Panc1 (cell line): ENCODE measurements around the gene ASAP2. TPM values are rescaled to one million over a fixed set of nuclear protein-coding genes. Genes with fewer than 3 reads are reported as not detected.

Source experiments
- ATAC-seq: fragments of 200-7000 bp; cut with Tn5 transposase; 2 replicates; pipeline ENCODE4 v1.9.1; 2020; ENCODE audit warnings: mild to moderate bottlenecking, moderate library complexity
- BruUV-seq: library from RNA; stranded (reverse); fragments of 400-500 nt; replicated peaks from 2 replicates; lab custom pipeline; 2021; lab: Mats Ljungman, UMichigan
- CTCF ChIA-PET: fragments of 300-600 bp; sonication (Branson Sonifier 250); formaldehyde crosslinking; loops from one replicate; lab custom pipeline; 2022; ENCODE audit warnings: antibody characterized with exemption; lab: Charles Lee
- POLR2A ChIA-PET: fragments of 300-600 bp; sonication (Branson Sonifier 250); formaldehyde crosslinking; loops from one replicate; lab custom pipeline; 2022; ENCODE audit warnings: antibody characterized with exemption; lab: Charles Lee
- DNase-seq: peaks from one replicate; pipeline ENCODE4 v3.0.0-alpha.2; 2010; ENCODE audit warnings: low read depth, low spot score
- H3K27ac ChIP-seq: 2 replicates; pipeline ENCODE4 v1.5.1; 2011; ENCODE audit warnings: mild to moderate bottlenecking, low read length, inconsistent platforms
- H3K27me3 ChIP-seq: fragments of 200-500 bp; sonication (Bioruptor generic); 2 replicates; pipeline ENCODE4 v1.6.0; 2014; ENCODE audit warnings: low read length, inconsistent platforms; ENCODE audit not compliant: control insufficient read depth, insufficient read depth
- H3K36me3 ChIP-seq: fragments of 200-500 bp; sonication (Bioruptor generic); 2 replicates; pipeline ENCODE4 v1.5.1; 2014; ENCODE audit warnings: inconsistent platforms, mild to moderate bottlenecking, low read length, moderate library complexity; ENCODE audit not compliant: control insufficient read depth, insufficient read depth
- H3K4me1 ChIP-seq: 2 replicates; pipeline ENCODE4 v1.5.1; 2011; ENCODE audit warnings: inconsistent platforms, mild to moderate bottlenecking, low read length, moderate library complexity; ENCODE audit not compliant: control insufficient read depth, insufficient read depth
- H3K4me3 ChIP-seq, 2 experiments: 2 replicates each; pipeline ENCODE4 v1.5.1; 2011 to 2012; ENCODE audit warnings: low read depth in 2 of 2, low read length in 2 of 2, mild to moderate bottlenecking in 2 of 2, inconsistent platforms in 1 of 2, moderate library complexity in 1 of 2
- H3K9me3 ChIP-seq: fragments of 200-500 bp; sonication (Bioruptor generic); 2 replicates; pipeline ENCODE4 v1.5.1; 2014; ENCODE audit warnings: low read depth, mild to moderate bottlenecking, inconsistent platforms, low read length, moderate library complexity; ENCODE audit not compliant: control insufficient read depth, insufficient read depth
- CTCF ChIP-seq: fragments of 450-650 bp; IDR thresholded peaks from 2 replicates; pipeline ENCODE4 v1.5.1; 2017; ENCODE audit warnings: mild to moderate bottlenecking
- POLR2AphosphoS5 ChIP-seq: IDR thresholded peaks from 2 replicates; pipeline ENCODE4 v1.6.1; 2012; ENCODE audit warnings: mild to moderate bottlenecking, low read depth, low read length, moderate library complexity
- SIN3A ChIP-seq: IDR thresholded peaks from 2 replicates; pipeline ENCODE4 v1.6.1; 2012; ENCODE audit warnings: low read depth, mild to moderate bottlenecking, low read length, moderate library complexity, borderline replicate concordance; ENCODE audit not compliant: insufficient read depth
- TCF7L2 ChIP-seq: IDR thresholded peaks from 2 replicates; pipeline ENCODE4 v1.6.1; 2011; ENCODE audit warnings: mild to moderate bottlenecking, low read depth, low read length, inconsistent platforms
- in situ Hi-C: cut with HindIII; loops from 2 replicates; pipeline ENCODE4 v1.10.0; 2016; ENCODE audit warnings: low sequenced_read_pairs, low pct_unique_long_range_greater_than_20kb
- intact Hi-C: fragments of 100-400 bp; cut with micrococcal nuclease; formaldehyde crosslinking; loops from one replicate; pipeline ENCODE4 v1.10.0; 2022; ENCODE audit not compliant: unreplicated experiment
- total RNA-seq: library from RNA; stranded (reverse); gene quantifications from one replicate; pipeline ENCODE4 v1.2.1, GENCODE V29; 2021; ENCODE audit not compliant: unreplicated experiment
- TF ChIP-seq, protein P1 (sequence below), 2 experiments: IDR thresholded peaks; 2 replicates each; pipeline ENCODE4 v1.6.1; 2011 to 2012; ENCODE audit warnings: low read depth in 2 of 2, control low read depth in 1 of 2, low read length in 1 of 2, mild to moderate bottlenecking in 1 of 2, moderate library complexity in 1 of 2; ENCODE audit not compliant: insufficient read depth in 1 of 2

Gene ASAP2
- total RNA-seq, 1 experiment from 2014 or later, result 107 TPM

DNA sequence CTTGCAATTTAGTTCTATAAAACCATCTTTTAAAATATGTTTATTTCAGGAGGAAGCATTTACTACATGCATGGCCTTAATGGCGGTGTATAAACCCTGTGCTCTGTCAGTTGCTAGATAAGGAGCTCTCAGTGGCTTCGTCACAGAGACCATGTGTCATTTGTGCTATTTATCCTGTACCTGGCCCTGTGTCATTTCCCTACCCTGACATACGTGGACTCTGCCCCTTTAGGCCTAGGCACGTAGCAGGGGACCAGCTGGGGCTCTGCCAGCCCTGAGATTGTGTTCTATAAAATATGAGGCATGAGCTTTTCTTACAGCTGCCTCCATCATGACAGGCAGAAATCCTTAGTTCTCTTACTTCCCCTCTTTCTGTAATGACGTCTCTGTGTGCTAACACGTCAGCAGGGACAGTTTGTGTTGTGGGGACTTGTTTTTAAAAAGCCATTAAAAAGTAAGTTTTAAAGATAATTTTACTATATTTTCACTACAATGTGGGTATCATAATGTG lies 128.8 kb downstream of the ASAP2 start:
- H3K4me3 ChIP-seq, result no peak overlapping the region
- no peak overlapping the region for H3K27ac ChIP-seq
- intact Hi-C loops, result no loop called here
- TF ChIP-seq TCF7L2 (no peak), POLR2AphosphoS5 (no peak), CTCF (no peak), SIN3A (no peak)
- TF ChIP-seq, protein P1, sequence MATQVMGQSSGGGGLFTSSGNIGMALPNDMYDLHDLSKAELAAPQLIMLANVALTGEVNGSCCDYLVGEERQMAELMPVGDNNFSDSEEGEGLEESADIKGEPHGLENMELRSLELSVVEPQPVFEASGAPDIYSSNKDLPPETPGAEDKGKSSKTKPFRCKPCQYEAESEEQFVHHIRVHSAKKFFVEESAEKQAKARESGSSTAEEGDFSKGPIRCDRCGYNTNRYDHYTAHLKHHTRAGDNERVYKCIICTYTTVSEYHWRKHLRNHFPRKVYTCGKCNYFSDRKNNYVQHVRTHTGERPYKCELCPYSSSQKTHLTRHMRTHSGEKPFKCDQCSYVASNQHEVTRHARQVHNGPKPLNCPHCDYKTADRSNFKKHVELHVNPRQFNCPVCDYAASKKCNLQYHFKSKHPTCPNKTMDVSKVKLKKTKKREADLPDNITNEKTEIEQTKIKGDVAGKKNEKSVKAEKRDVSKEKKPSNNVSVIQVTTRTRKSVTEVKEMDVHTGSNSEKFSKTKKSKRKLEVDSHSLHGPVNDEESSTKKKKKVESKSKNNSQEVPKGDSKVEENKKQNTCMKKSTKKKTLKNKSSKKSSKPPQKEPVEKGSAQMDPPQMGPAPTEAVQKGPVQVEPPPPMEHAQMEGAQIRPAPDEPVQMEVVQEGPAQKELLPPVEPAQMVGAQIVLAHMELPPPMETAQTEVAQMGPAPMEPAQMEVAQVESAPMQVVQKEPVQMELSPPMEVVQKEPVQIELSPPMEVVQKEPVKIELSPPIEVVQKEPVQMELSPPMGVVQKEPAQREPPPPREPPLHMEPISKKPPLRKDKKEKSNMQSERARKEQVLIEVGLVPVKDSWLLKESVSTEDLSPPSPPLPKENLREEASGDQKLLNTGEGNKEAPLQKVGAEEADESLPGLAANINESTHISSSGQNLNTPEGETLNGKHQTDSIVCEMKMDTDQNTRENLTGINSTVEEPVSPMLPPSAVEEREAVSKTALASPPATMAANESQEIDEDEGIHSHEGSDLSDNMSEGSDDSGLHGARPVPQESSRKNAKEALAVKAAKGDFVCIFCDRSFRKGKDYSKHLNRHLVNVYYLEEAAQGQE (IDR thresholded peaks at IDR 0.05; ENCODE audit: insufficient read depth in 1 of 2, low read depth in 2 of 2, low read length in 1 of 2), result no peak
- no peaks in the 10 kb centered on the region for H3K9me3 ChIP-seq
- DNase-seq (no peak), ATAC-seq (no peak)
- H3K27me3 ChIP-seq, result no peaks in the 10 kb centered on the region
- in situ Hi-C loops, result no loop called here
- peaks cover 6% of the 10 kb centered on the region for H3K4me1 ChIP-seq
- ChIA-PET CTCF (no interaction called here), POLR2A (no interaction called here)
- BruUV-seq, result no TSS peak
- peaks cover 21% of the 10 kb centered on the region for H3K36me3 ChIP-seq

DNA sequence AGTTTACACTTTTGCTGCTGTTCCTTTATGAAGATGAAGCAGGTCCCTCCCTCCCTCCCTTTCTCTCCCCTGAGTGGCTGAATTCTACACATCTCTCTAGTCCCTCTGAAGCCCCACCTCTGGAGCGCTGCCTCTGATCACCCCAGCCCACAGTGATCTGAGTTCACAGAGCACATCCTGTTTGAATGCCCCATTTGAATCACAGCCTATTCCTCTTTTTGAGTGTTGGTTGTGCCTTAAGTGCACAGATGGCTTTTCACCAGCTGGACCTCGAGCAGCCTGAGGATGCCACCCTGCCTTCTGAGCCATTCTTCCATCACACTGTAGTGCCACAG lies 129.6 kb downstream of the ASAP2 start:
- BruUV-seq, result no TSS peak
- Histone ChIP-seq H3K4me3 (no peak overlapping the region), H3K36me3 (peaks cover 22% of the 10 kb centered on the region), H3K4me1 (peaks cover 6% of the 10 kb centered on the region), H3K27ac (no peak overlapping the region), H3K9me3 (no peaks in the 10 kb centered on the region), H3K27me3 (no peaks in the 10 kb centered on the region)
- TF ChIP-seq CTCF, result no peak
- TF ChIP-seq, protein P1 (IDR thresholded peaks at IDR 0.05; ENCODE audit: insufficient read depth in 1 of 2, low read depth in 2 of 2, low read length in 1 of 2), result no peak
- no peak for TF ChIP-seq SIN3A
- TF ChIP-seq TCF7L2, result no peak
- no peak for TF ChIP-seq POLR2AphosphoS5
- intact Hi-C loops (no loop called here), in situ Hi-C loops (no loop called here)
- ChIA-PET CTCF (no interaction called here), POLR2A (no interaction called here)
- ATAC-seq, result no peak
- no peak for DNase-seq
